ENCODE results near the gene MACROH2A1. TPM values are rescaled to one million over a fixed set of nuclear protein-coding genes. Genes with fewer than 3 reads are reported as not detected.
A peak's percentile ranks its signal among the peaks of the same experiment; 100 is the strongest.

MACROH2A1 gene
- total RNA-seq, 1 experiment from 2014 or later: 83.8 TPM

GRCh38 chr5:135428586-135428985 is 29.6 kb upstream of the MACROH2A1 start (continued):
- TF ChIP-seq, protein P1, sequence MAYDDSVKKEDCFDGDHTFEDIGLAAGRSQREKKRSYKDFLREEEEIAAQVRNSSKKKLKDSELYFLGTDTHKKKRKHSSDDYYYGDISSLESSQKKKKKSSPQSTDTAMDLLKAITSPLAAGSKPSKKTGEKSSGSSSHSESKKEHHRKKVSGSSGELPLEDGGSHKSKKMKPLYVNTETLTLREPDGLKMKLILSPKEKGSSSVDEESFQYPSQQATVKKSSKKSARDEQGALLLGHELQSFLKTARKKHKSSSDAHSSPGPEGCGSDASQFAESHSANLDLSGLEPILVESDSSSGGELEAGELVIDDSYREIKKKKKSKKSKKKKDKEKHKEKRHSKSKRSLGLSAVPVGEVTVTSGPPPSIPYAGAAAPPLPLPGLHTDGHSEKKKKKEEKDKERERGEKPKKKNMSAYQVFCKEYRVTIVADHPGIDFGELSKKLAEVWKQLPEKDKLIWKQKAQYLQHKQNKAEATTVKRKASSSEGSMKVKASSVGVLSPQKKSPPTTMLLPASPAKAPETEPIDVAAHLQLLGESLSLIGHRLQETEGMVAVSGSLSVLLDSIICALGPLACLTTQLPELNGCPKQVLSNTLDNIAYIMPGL (CRISPR knock-in tag; IDR thresholded peaks at IDR 0.05): no peak
- TF ChIP-seq FOXK1 (CRISPR knock-in tag; IDR thresholded peaks at IDR 0.05): no peak

GRCh38 chr5:135426102-135427082 is 27.4 kb upstream of the MACROH2A1 start:
- peaks cover 24% of the 10 kb centered on the region for H3K27me3 Mint-ChIP-seq (ENCODE audit: low read depth)
- ChIA-PET POLR2A (no interaction called here), CTCF (interaction anchor here (0.5 to 3.8 kb wide), 33 partner anchors 8 to 247 kb away, joined by 3 to 32 read pairs (median 4); partner anchors contain the start of genes CXCL14, DCANP1 and MACROH2A1)
- DNase-seq (ENCODE audit: low spot score) (no peak), ATAC-seq (peak; percentile 89)
- peaks cover 15% of the 10 kb centered on the region for H3K9me3 Mint-ChIP-seq
- H3K27ac Mint-ChIP-seq: no peak overlapping the region
- H3K36me3 Mint-ChIP-seq: peaks cover 6% of the 10 kb centered on the region
- no peak for TF ChIP-seq NR1H2 (CRISPR knock-in tag; IDR thresholded peaks at IDR 0.05)
- peak; percentile 51 for TF ChIP-seq CTCF (IDR thresholded peaks at IDR 0.05)
- no peak for TF ChIP-seq ERG (CRISPR knock-in tag; IDR thresholded peaks at IDR 0.05)
- H3K4me3 Mint-ChIP-seq: no peak overlapping the region
- H3K4me1 Mint-ChIP-seq: no peaks in the 10 kb centered on the region

DNA sequence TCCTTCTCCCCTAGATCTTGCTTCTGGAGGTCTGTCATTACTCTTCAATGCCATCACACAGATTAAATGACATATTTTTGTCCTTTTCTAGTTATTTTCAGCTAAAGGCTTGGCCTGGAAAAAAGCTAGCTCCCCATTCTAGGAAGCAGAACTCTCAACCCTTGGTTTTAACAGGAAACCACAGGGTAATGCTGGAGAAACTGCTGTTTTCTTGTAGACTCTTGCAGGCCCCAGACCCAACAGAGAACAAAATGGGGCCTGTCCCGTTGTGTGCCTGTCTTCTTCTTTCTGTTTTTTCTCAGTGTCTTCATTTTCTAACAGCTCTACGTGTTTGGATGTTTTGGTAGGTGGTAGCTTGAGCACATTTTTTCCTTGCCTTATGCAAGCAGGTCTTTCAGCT is 26.6 kb upstream of the MACROH2A1 start:
- ATAC-seq (no peak), DNase-seq (ENCODE audit: low spot score) (no peak)
- H3K4me1 Mint-ChIP-seq: no peaks in the 10 kb centered on the region
- H3K27me3 Mint-ChIP-seq (ENCODE audit: low read depth): peaks cover 30% of the 10 kb centered on the region
- ChIA-PET CTCF (interaction anchor here (0.5 to 3.8 kb wide), 34 partner anchors 9 to 246 kb away, joined by 3 to 32 read pairs (median 4); partner anchors contain the start of genes CXCL14, DCANP1 and MACROH2A1), POLR2A (no interaction called here)
- H3K9me3 Mint-ChIP-seq: peaks cover 15% of the 10 kb centered on the region
- H3K4me3 Mint-ChIP-seq: no peak overlapping the region
- peaks cover 6% of the 10 kb centered on the region for H3K36me3 Mint-ChIP-seq
- H3K27ac Mint-ChIP-seq: no peak overlapping the region
- TF ChIP-seq, protein P2, sequence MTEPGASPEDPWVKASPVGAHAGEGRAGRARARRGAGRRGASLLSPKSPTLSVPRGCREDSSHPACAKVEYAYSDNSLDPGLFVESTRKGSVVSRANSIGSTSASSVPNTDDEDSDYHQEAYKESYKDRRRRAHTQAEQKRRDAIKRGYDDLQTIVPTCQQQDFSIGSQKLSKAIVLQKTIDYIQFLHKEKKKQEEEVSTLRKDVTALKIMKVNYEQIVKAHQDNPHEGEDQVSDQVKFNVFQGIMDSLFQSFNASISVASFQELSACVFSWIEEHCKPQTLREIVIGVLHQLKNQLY (CRISPR knock-in tag; IDR thresholded peaks at IDR 0.05): no peak
- TF ChIP-seq, protein P3, sequence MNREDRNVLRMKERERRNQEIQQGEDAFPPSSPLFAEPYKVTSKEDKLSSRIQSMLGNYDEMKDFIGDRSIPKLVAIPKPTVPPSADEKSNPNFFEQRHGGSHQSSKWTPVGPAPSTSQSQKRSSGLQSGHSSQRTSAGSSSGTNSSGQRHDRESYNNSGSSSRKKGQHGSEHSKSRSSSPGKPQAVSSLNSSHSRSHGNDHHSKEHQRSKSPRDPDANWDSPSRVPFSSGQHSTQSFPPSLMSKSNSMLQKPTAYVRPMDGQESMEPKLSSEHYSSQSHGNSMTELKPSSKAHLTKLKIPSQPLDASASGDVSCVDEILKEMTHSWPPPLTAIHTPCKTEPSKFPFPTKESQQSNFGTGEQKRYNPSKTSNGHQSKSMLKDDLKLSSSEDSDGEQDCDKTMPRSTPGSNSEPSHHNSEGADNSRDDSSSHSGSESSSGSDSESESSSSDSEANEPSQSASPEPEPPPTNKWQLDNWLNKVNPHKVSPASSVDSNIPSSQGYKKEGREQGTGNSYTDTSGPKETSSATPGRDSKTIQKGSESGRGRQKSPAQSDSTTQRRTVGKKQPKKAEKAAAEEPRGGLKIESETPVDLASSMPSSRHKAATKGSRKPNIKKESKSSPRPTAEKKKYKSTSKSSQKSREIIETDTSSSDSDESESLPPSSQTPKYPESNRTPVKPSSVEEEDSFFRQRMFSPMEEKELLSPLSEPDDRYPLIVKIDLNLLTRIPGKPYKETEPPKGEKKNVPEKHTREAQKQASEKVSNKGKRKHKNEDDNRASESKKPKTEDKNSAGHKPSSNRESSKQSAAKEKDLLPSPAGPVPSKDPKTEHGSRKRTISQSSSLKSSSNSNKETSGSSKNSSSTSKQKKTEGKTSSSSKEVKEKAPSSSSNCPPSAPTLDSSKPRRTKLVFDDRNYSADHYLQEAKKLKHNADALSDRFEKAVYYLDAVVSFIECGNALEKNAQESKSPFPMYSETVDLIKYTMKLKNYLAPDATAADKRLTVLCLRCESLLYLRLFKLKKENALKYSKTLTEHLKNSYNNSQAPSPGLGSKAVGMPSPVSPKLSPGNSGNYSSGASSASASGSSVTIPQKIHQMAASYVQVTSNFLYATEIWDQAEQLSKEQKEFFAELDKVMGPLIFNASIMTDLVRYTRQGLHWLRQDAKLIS (CRISPR knock-in tag; IDR thresholded peaks at IDR 0.05; ENCODE audit: borderline replicate concordance): no peak
- no peak for TF ChIP-seq CREB1 (CRISPR knock-in tag; IDR thresholded peaks at IDR 0.05)
- TF ChIP-seq NFATC4 (CRISPR knock-in tag; IDR thresholded peaks at IDR 0.05): no peak
- TF ChIP-seq ATF1 (CRISPR knock-in tag; IDR thresholded peaks at IDR 0.05): no peak
- TF ChIP-seq OVOL2 (CRISPR knock-in tag; IDR thresholded peaks at IDR 0.05; ENCODE audit: borderline replicate concordance): no peak
- no peak for TF ChIP-seq NFE2L1 (CRISPR knock-in tag; IDR thresholded peaks at IDR 0.05)
- no peak for TF ChIP-seq RORB (CRISPR knock-in tag; IDR thresholded peaks at IDR 0.05)
- TF ChIP-seq SMAD3 (CRISPR knock-in tag; IDR thresholded peaks at IDR 0.05; ENCODE audit: borderline replicate concordance): no peak
- TF ChIP-seq, protein P1 (CRISPR knock-in tag; IDR thresholded peaks at IDR 0.05): no peak
- TF ChIP-seq ATF2 (CRISPR knock-in tag; IDR thresholded peaks at IDR 0.05; ENCODE audit: borderline replicate concordance, low read depth): no peak
